Measurements from ENCODE around the gene ATP1A2. TPM values are rescaled to one million over a fixed set of nuclear protein-coding genes. Genes with fewer than 3 reads are reported as not detected.

The ATP1A2 gene
- total and polyA plus RNA-seq, 10 of the 15 experiments (the other 5 are each of a cell fraction or from before 2014, with no cell fraction given): 0.15 TPM; not detected in 9

GRCh38 chr1:160121388-160121787, 5.8 kb downstream of the ATP1A2 start:
- Histone ChIP-seq H2AFZ (ENCODE audit: control insufficient read depth, low read depth, low read length) (no peak overlapping the region), H3K9ac (ENCODE audit: control insufficient read depth, insufficient read depth, low read length) (no peak overlapping the region), H3K27ac (ENCODE audit: control insufficient read depth, insufficient read depth) (no peak overlapping the region), H3K36me3 (ENCODE audit: control insufficient read depth in 2 of 2, insufficient read depth in 2 of 2, low read length in 1 of 2) (no peaks in the 10 kb centered on the region), H3K27me3 (replicated peaks in 1 of 2; ENCODE audit: control insufficient read depth in 2 of 2, insufficient read depth in 2 of 2, low read length in 1 of 2) (peaks cover 0 to 5% of the 10 kb centered on the region in 2 experiments; a peak in 2 of 4 replicates), H3K79me2 (ENCODE audit: control insufficient read depth, insufficient read depth, low read length) (no peaks in the 10 kb centered on the region), H3K9me3 (replicated peaks; ENCODE audit: control insufficient read depth, insufficient read depth, low read length) (no peaks in the 10 kb centered on the region), H4K20me1 (ENCODE audit: control insufficient read depth, insufficient read depth) (0 out of 2 replicates have a peak, but pooled peaks cover 3% of the 10 kb centered on the region), H3K4me1 (ENCODE audit: control insufficient read depth, insufficient read depth, low read length) (no peaks in the 10 kb centered on the region), H3K4me3 (no peak overlapping the region), H3K4me2 (ENCODE audit: control insufficient read depth, insufficient read depth) (no peak overlapping the region)
- in situ Hi-C loops (cut with MboI) (no loop called here), intact Hi-C loops (cut with micrococcal nuclease; ENCODE audit: unreplicated experiment) (no loop called here)
- no peak for FAIRE-seq
- ChIA-PET RAD21 (ENCODE audit: unreplicated experiment) (no interaction called here), POLR2A (no interaction called here), CTCF (no interaction called here), SMC1A (ENCODE audit: uncharacterized antibody, unreplicated experiment) (no interaction called here)
- BruUV-seq (replicated peaks): no TSS peak
- 0% methylated on average over 1 of the region's 1 CpG for WGBS (ENCODE audit: insufficient coverage, insufficient replicate concordance, low lambda C conversion rate, missing lambda C conversion rate)
- no peak for DNase-seq (ENCODE audit: low read depth, low spot score)
- no peak for ATAC-seq
- TF ChIP-seq KLF5 (IDR thresholded peaks at IDR 0.05; ENCODE audit: partially characterized antibody) (no peak), PRDM15 (CRISPR knock-in tag; IDR thresholded peaks at IDR 0.05) (no peak), YY1 (IDR thresholded peaks at IDR 0.05; ENCODE audit: low read depth, low read length) (no peak), E2F4 (IDR thresholded peaks at IDR 0.05; ENCODE audit: low read depth, low read length) (no peak), ATF3 (IDR thresholded peaks at IDR 0.05; ENCODE audit: borderline replicate concordance, extremely low read depth, low read depth, low read length) (no peak), EP300 (IDR thresholded peaks at IDR 0.05; ENCODE audit: borderline replicate concordance in 1 of 2, control insufficient read depth in 1 of 2, low read depth in 2 of 2, low read length in 2 of 2) (no peak), HCFC1 (IDR thresholded peaks at IDR 0.05; ENCODE audit: low read length) (no peak), BACH1 (IDR thresholded peaks at IDR 0.05; ENCODE audit: borderline replicate concordance) (no peak), ZBTB11 (CRISPR knock-in tag; IDR thresholded peaks at IDR 0.05) (no peak), ASH2L (IDR thresholded peaks at IDR 0.05; ENCODE audit: borderline replicate concordance, low read depth) (no peak), CHD4 (IDR thresholded peaks at IDR 0.05) (no peak), MYC (IDR thresholded peaks at IDR 0.05; ENCODE audit: insufficient read depth, insufficient read length, insufficient replicate concordance, low read length, severe bottlenecking) (no peak)
